PC-9 (cell line): Measurements from ENCODE around the gene FBF1. TPM values are rescaled to one million over a fixed set of nuclear protein-coding genes. Genes with fewer than 3 reads are reported as not detected.

Experiments used
- BruUV-seq: library from RNA; stranded (reverse); fragments of 400-500 nt; replicated peaks from 2 replicates; lab custom pipeline; 2021; lab: Mats Ljungman, UMichigan
- CTCF ChIA-PET: fragments of 300-600 bp; sonication (Branson Sonifier 250); formaldehyde crosslinking; loops from one replicate; lab custom pipeline; 2022; ENCODE audit warnings: antibody characterized with exemption; lab: Charles Lee
- POLR2A ChIA-PET: fragments of 300-600 bp; sonication (Branson Sonifier 250); formaldehyde crosslinking; loops from one replicate; lab custom pipeline; 2022; ENCODE audit warnings: antibody characterized with exemption; ENCODE audit not compliant: unreplicated experiment; lab: Charles Lee
- DNase-seq, 2 experiments: peaks; one replicate each; pipeline versions ENCODE4 v3.0.0 to v3.0.0-alpha.2; 2015 to 2022; ENCODE audit warnings: mixed read lengths in 1 of 2
- H2AFZ ChIP-seq: fragments of 200-600 bp; sonication (generic); 2 replicates; pipeline ENCODE4 v1.8.1; 2017; ENCODE audit warnings: antibody characterized with exemption
- H3F3A ChIP-seq: fragments of 200-600 bp; sonication (generic); 2 replicates; pipeline ENCODE4 v1.8.1; 2017; ENCODE audit warnings: antibody characterized with exemption, mild to moderate bottlenecking, low read depth; ENCODE audit not compliant: insufficient read depth
- H3K27ac ChIP-seq: fragments of 200-600 bp; sonication (generic); 2 replicates; pipeline ENCODE4 v1.6.1; 2016; ENCODE audit warnings: mixed run types
- H3K27me3 ChIP-seq: fragments of 200-600 bp; sonication (generic); 2 replicates; pipeline ENCODE4 v1.6.1; 2016; ENCODE audit warnings: low read depth, mixed run types; ENCODE audit not compliant: insufficient read depth
- H3K36me3 ChIP-seq: fragments of 200-600 bp; sonication (generic); 2 replicates; pipeline ENCODE4 v1.6.1; 2016; ENCODE audit warnings: low read depth, mixed run types
- H3K4me1 ChIP-seq: fragments of 200-600 bp; sonication (generic); replicated peaks from 2 replicates; pipeline ENCODE4 v1.6.1; 2016; ENCODE audit warnings: mixed run types; ENCODE audit not compliant: insufficient read depth
- H3K4me2 ChIP-seq: fragments of 200-600 bp; sonication (generic); 2 replicates; pipeline ENCODE4 v1.6.1; 2017; ENCODE audit warnings: mixed run types
- H3K4me3 ChIP-seq: fragments of 200-600 bp; sonication (generic); 2 replicates; pipeline ENCODE4 v1.6.1; 2016; ENCODE audit warnings: mixed run types
- H3K79me2 ChIP-seq: fragments of 200-600 bp; sonication (generic); 2 replicates; pipeline ENCODE4 v1.6.1; 2017; ENCODE audit warnings: low read depth, mixed run types
- H3K9me2 ChIP-seq: fragments of 200-600 bp; sonication (generic); 2 replicates; pipeline ENCODE4 v1.8.1; 2017; ENCODE audit warnings: mild to moderate bottlenecking; ENCODE audit not compliant: insufficient read depth
- H3K9me3 ChIP-seq: fragments of 200-600 bp; sonication (generic); 2 replicates; pipeline ENCODE4 v1.8.1; 2016; ENCODE audit warnings: low read depth; ENCODE audit not compliant: insufficient read depth
- H4K20me1 ChIP-seq: fragments of 200-600 bp; sonication (generic); 2 replicates; pipeline ENCODE4 v1.8.1; 2017; ENCODE audit not compliant: insufficient read depth
- CTCF ChIP-seq: fragments of 200-600 bp; sonication (generic); conservative IDR thresholded peaks from 2 replicates; pipeline ENCODE4 v1.6.1; 2017; ENCODE audit warnings: mixed run types, antibody characterized with exemption, mild to moderate bottlenecking, moderate library complexity
- EZH2 ChIP-seq: fragments of 200-600 bp; sonication (generic); IDR thresholded peaks from 2 replicates; pipeline ENCODE4 v1.8.0; 2017; ENCODE audit warnings: antibody characterized with exemption, low read depth
- intact Hi-C: fragments of 100-400 bp; cut with micrococcal nuclease; formaldehyde crosslinking; loops from one replicate; pipeline ENCODE4 v1.10.0; 2022; ENCODE audit not compliant: unreplicated experiment
- total RNA-seq: library from RNA; stranded (reverse); gene quantifications from 2 replicates; pipeline ENCODE4 v1.2.3, GENCODE V29; 2021

FBF1 gene
- total RNA-seq, 1 experiment from 2014 or later, result 22.5 TPM

- Histone ChIP-seq H4K20me1 (no peaks in the 10 kb centered on the region), H3K27me3 (no peaks in the 10 kb centered on the region), H3K36me3 (no peaks in the 10 kb centered on the region), H3K9me3 (no peaks in the 10 kb centered on the region), H3K79me2 (no peaks in the 10 kb centered on the region), H3K4me1 (no peaks in the 10 kb centered on the region), H3K9me2 (no peaks in the 10 kb centered on the region), H2AFZ (no peak overlapping the region), H3K27ac (no peak overlapping the region), H3K4me3 (no peak overlapping the region), H3K4me2 (no peak overlapping the region), H3F3A (no peaks in the 10 kb centered on the region)
- TF ChIP-seq EZH2 (no peak), CTCF (no peak)
- intact Hi-C loops, result no loop called here
- POLR2A ChIA-PET, result no interaction called here
- no TSS peak for BruUV-seq
- no peak for DNase-seq
- CTCF ChIA-PET, result no interaction called here
These were observed 15.7 kb downstream of the FBF1 start for GRCh38 chr17:75925103-75925502.

- no TSS peak for BruUV-seq
- no peak overlapping the region for H3K4me3 ChIP-seq
- H3K4me1 ChIP-seq, result no peaks in the 10 kb centered on the region
- no peak overlapping the region for H3K4me2 ChIP-seq
- TF ChIP-seq CTCF (no peak), EZH2 (no peak)
- H3K27ac ChIP-seq, result no peak overlapping the region
- H3K9me2 ChIP-seq, result no peaks in the 10 kb centered on the region
- H3F3A ChIP-seq, result no peaks in the 10 kb centered on the region
- ChIA-PET CTCF (no interaction called here), POLR2A (no interaction called here)
- no peaks in the 10 kb centered on the region for H4K20me1 ChIP-seq
- H2AFZ ChIP-seq, result no peak overlapping the region
- H3K79me2 ChIP-seq, result no peaks in the 10 kb centered on the region
- no peaks in the 10 kb centered on the region for H3K27me3 ChIP-seq
- intact Hi-C loops, result no loop called here
- no peaks in the 10 kb centered on the region for H3K9me3 ChIP-seq
- no peak for DNase-seq
- H3K36me3 ChIP-seq, result no peaks in the 10 kb centered on the region
These were observed 17.6 kb downstream of the FBF1 start for GRCh38 chr17:75922963-75923874.

GRCh38 chr17:75922173-75922961 lies 18.5 kb downstream of the FBF1 start:
- BruUV-seq, result no TSS peak
- CTCF ChIA-PET, result no interaction called here
- Histone ChIP-seq H3F3A (no peaks in the 10 kb centered on the region), H2AFZ (no peak overlapping the region), H3K9me3 (no peaks in the 10 kb centered on the region), H3K27me3 (no peaks in the 10 kb centered on the region), H4K20me1 (no peaks in the 10 kb centered on the region), H3K4me1 (no peaks in the 10 kb centered on the region), H3K4me3 (no peak overlapping the region), H3K79me2 (no peaks in the 10 kb centered on the region), H3K9me2 (no peaks in the 10 kb centered on the region), H3K36me3 (no peaks in the 10 kb centered on the region), H3K27ac (no peak overlapping the region), H3K4me2 (no peak overlapping the region)
- POLR2A ChIA-PET, result no interaction called here
- TF ChIP-seq CTCF (no peak), EZH2 (no peak)
- intact Hi-C loops, result no loop called here
- DNase-seq, result no peak
